Measurements from ENCODE around the gene CACUL1. TPM values are rescaled to one million over a fixed set of nuclear protein-coding genes. Genes with fewer than 3 reads are reported as not detected.

Gene CACUL1
- total and polyA plus RNA-seq, 4 donors = 3.9 to 15.8 (median 13.1) TPM

DNA sequence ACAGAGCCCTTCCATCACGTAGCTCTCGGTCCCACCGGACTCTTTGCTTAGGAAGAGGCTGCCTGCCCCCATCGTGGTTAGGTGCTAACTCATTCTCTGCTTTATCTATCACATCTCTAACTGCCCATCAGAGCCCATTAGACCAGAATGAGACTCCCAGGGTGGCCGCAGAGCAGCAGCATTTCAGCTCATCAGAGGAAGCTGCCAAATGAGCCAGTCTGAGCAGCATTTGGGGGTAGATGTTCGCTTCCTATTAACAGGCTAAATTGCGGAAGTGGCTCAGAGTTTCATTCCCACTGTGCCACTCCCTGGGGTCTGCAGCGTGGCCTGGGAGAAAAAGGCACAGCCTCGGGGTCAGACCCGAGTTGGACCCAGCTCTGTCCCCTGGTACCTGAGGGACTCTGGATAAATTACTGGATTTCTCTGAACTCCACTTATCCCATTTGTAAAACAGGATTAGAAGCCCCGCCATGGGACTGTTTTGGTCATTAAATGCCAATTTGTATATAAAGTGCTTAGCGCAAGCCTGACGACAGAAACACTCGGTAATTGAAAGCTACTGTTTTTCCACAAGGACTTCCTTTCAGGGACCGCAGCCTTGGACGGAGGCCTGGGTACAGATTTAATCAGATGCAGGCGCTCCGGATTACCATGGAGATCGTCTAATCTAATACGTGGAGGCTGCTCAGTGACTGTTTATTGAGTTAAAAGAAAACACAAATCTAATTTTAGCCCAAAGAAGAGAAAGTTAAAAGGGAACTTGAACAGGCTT lies 85.6 kb downstream of the CACUL1 start:
- Histone ChIP-seq H3K4me3 (ENCODE audit: low read depth in 1 of 3, low read length in 3 of 3) (no peak overlapping the region), H3K4me1 (ENCODE audit: control insufficient read depth in 4 of 4, insufficient read depth in 4 of 4, low read length in 3 of 4) (peaks cover 0 to 2% (median 0%) of the 10 kb centered on the region in 4 donors), H3K36me3 (ENCODE audit: control insufficient read depth in 4 of 4, insufficient read depth in 3 of 4, low read depth in 1 of 4, low read length in 3 of 4) (peaks cover 0 to under 1% (median 0%) of the 10 kb centered on the region in 4 donors), H3K27ac (ENCODE audit: low read depth in 1 of 2, low read length in 2 of 2) (no peak overlapping the region), H3K9ac (ENCODE audit: low read depth in 1 of 2, low read length in 2 of 2) (no peak overlapping the region), H3K9me3 (ENCODE audit: control insufficient read depth in 4 of 4, low read length in 3 of 4) (no peaks in the 10 kb centered on the region), H3K27me3 (ENCODE audit: control insufficient read depth in 4 of 4, insufficient read depth in 4 of 4, low read length in 3 of 4) (no peaks in the 10 kb centered on the region)
- 45% methylated on average over 20 of the region's 20 CpGs for WGBS
- no peak for TF ChIP-seq SP1 (IDR thresholded peaks at IDR 0.05)
- no peak for TF ChIP-seq JUND (IDR thresholded peaks at IDR 0.05)
- no peak for TF ChIP-seq GABPA (IDR thresholded peaks at IDR 0.05 in 1 of 2, conservative IDR thresholded peaks at IDR 0.05 in 1 of 2)
- TF ChIP-seq, protein P1, sequence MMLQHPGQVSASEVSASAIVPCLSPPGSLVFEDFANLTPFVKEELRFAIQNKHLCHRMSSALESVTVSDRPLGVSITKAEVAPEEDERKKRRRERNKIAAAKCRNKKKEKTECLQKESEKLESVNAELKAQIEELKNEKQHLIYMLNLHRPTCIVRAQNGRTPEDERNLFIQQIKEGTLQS (IDR thresholded peaks at IDR 0.05) = no peak
- TF ChIP-seq EGR1 (IDR thresholded peaks at IDR 0.05; ENCODE audit: low read depth in 2 of 2) = no peak
- TF ChIP-seq HNF4G (IDR thresholded peaks at IDR 0.05) = no peak
- no peak for TF ChIP-seq NR2F2 (IDR thresholded peaks at IDR 0.05)
- no peak for TF ChIP-seq YY1 (IDR thresholded peaks at IDR 0.05)
- no peak for TF ChIP-seq CTCF (IDR thresholded peaks at IDR 0.05; ENCODE audit: low read depth, low read length, missing input control)
- TF ChIP-seq, protein P2, sequence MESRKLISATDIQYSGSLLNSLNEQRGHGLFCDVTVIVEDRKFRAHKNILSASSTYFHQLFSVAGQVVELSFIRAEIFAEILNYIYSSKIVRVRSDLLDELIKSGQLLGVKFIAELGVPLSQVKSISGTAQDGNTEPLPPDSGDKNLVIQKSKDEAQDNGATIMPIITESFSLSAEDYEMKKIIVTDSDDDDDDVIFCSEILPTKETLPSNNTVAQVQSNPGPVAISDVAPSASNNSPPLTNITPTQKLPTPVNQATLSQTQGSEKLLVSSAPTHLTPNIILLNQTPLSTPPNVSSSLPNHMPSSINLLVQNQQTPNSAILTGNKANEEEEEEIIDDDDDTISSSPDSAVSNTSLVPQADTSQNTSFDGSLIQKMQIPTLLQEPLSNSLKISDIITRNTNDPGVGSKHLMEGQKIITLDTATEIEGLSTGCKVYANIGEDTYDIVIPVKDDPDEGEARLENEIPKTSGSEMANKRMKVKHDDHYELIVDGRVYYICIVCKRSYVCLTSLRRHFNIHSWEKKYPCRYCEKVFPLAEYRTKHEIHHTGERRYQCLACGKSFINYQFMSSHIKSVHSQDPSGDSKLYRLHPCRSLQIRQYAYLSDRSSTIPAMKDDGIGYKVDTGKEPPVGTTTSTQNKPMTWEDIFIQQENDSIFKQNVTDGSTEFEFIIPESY (IDR thresholded peaks at IDR 0.05) = no peak
- no peak for TF ChIP-seq FOXA2 (IDR thresholded peaks at IDR 0.05)
- TF ChIP-seq TAF1 (conservative IDR thresholded peaks at IDR 0.05) = no peak
- TF ChIP-seq HNF4A (conservative IDR thresholded peaks at IDR 0.05) = no peak
- TF ChIP-seq, protein P3, sequence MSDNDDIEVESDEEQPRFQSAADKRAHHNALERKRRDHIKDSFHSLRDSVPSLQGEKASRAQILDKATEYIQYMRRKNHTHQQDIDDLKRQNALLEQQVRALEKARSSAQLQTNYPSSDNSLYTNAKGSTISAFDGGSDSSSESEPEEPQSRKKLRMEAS (IDR thresholded peaks at IDR 0.05) = no peak
- no peak for TF ChIP-seq RAD21 (IDR thresholded peaks at IDR 0.05)
- TF ChIP-seq RXRA (IDR thresholded peaks at IDR 0.05) = no peak
- no peak for TF ChIP-seq REST (IDR thresholded peaks at IDR 0.05)
- no peak for DNase-seq (ENCODE audit: low spot score)

All from liver (tissue), 9 donors.